MCF 10A (cell line): ENCODE results near the gene GABPB2. TPM values are rescaled to one million over a fixed set of nuclear protein-coding genes. Genes with fewer than 3 reads are reported as not detected.

Experiments
- BruUV-seq: library from RNA; stranded (reverse); fragments of 400-500 nt; replicated peaks from 2 replicates; lab custom pipeline; 2021; lab: Mats Ljungman, UMichigan
- CTCF ChIA-PET: fragments of 300-600 bp; sonication (Branson Sonifier 250); formaldehyde crosslinking; extraction: SDS; loops from one replicate; lab custom pipeline; 2021; ENCODE audit warnings: antibody characterized with exemption, inconsistent platforms; lab: Yijun Ruan, JAX
- POLR2A ChIA-PET: fragments of 300-600, 350-650 bp; sonication (Branson Sonifier 250); formaldehyde crosslinking; extraction: SDS; loops from one replicate; lab custom pipeline; 2020; ENCODE audit warnings: antibody characterized with exemption, inconsistent platforms; lab: Yijun Ruan, JAX
- DNase-seq: peaks from one replicate; pipeline ENCODE4 v3.0.0-alpha.2; 2018; ENCODE audit not compliant: unreplicated experiment
- H3K27ac Mint-ChIP-seq: one replicate; pipeline ENCODE4 v1.8.0; 2022; ENCODE audit warnings: mild to moderate bottlenecking, low read depth, mixed read lengths; ENCODE audit not compliant: unreplicated experiment
- H3K27me3 Mint-ChIP-seq: one replicate; pipeline ENCODE4 v1.8.0; 2022; ENCODE audit warnings: mixed read lengths; ENCODE audit not compliant: insufficient read depth, unreplicated experiment
- H3K36me3 Mint-ChIP-seq: one replicate; pipeline ENCODE4 v1.8.0; 2022; ENCODE audit warnings: mild to moderate bottlenecking, moderate library complexity, mixed read lengths; ENCODE audit not compliant: insufficient read depth, unreplicated experiment
- H3K4me1 Mint-ChIP-seq: one replicate; pipeline ENCODE4 v1.8.0; 2022; ENCODE audit warnings: mixed read lengths; ENCODE audit not compliant: insufficient read depth, unreplicated experiment
- H3K4me3 Mint-ChIP-seq: one replicate; pipeline ENCODE4 v1.8.0; 2022; ENCODE audit warnings: mild to moderate bottlenecking, moderate library complexity, mixed read lengths; ENCODE audit not compliant: unreplicated experiment
- H3K9me3 Mint-ChIP-seq: one replicate; pipeline ENCODE4 v1.8.0; 2022; ENCODE audit warnings: mixed read lengths; ENCODE audit not compliant: unreplicated experiment
- CTCF ChIP-seq: fragments of 200-600 bp; IDR thresholded peaks from one replicate; pipeline ENCODE4 v1.8.0; 2022; ENCODE audit warnings: antibody characterized with exemption, mild to moderate bottlenecking; ENCODE audit not compliant: unreplicated experiment
- intact Hi-C: fragments of 100-400 bp; cut with micrococcal nuclease; formaldehyde crosslinking; loops from 2 replicates; pipeline ENCODE4 v1.14.1; 2022
- total RNA-seq: library from RNA; stranded (reverse); gene quantifications from 2 replicates; pipeline ENCODE4 v1.2.3, GENCODE V29; 2022

The GABPB2 gene
- total RNA-seq, 1 experiment from 2014 or later = 20.2 TPM

GRCh38 chr1:151104630-151105029 lies 34.1 kb downstream of the GABPB2 start:
- Mint-ChIP-seq H3K27me3 (no peaks in the 10 kb centered on the region), H3K27ac (no peak overlapping the region), H3K4me1 (no peaks in the 10 kb centered on the region), H3K4me3 (no peak overlapping the region), H3K9me3 (no peaks in the 10 kb centered on the region), H3K36me3 (peaks cover 12% of the 10 kb centered on the region)
- ChIA-PET POLR2A (no interaction called here), CTCF (interaction anchor here (1.0 to 1.1 kb wide), 2 partner anchors 11 to 99 kb away, joined by 3 read pairs; no protein-coding TSS in a partner anchor)
- BruUV-seq = no TSS peak
- no peak for DNase-seq
- no peak for TF ChIP-seq CTCF
- intact Hi-C loops = no loop called here

- POLR2A ChIA-PET = interaction anchor here (0.7 to 1.6 kb wide), 3 partner anchors 9 to 59 kb away, joined by 3 to 5 read pairs (median 3); partner anchors contain the start of gene SCNM1
- H3K27ac Mint-ChIP-seq = no peak overlapping the region
- no peak for TF ChIP-seq CTCF
- H3K9me3 Mint-ChIP-seq = no peaks in the 10 kb centered on the region
- intact Hi-C loops = no loop called here
- H3K4me1 Mint-ChIP-seq = no peaks in the 10 kb centered on the region
- peaks cover 23% of the 10 kb centered on the region for H3K36me3 Mint-ChIP-seq
- no TSS peak for BruUV-seq
- no peaks in the 10 kb centered on the region for H3K27me3 Mint-ChIP-seq
- H3K4me3 Mint-ChIP-seq = no peak overlapping the region
- CTCF ChIA-PET = interaction anchor here (1.4 to 4.4 kb wide), 2 partner anchors 7 to 33 kb away, joined by 3 to 32 read pairs; no protein-coding TSS in a partner anchor
- DNase-seq = peak; percentile 13
These were observed 36.3 kb downstream of the GABPB2 start for GRCh38 chr1:151106894-151107293.

- POLR2A ChIA-PET = interaction anchor here (0.7 to 1.6 kb wide), 2 partner anchors 58 to 147 kb away, joined by 3 to 5 read pairs; partner anchors contain the start of gene SCNM1
- DNase-seq = peak; percentile 4
- peaks cover 23% of the 10 kb centered on the region for H3K36me3 Mint-ChIP-seq
- intact Hi-C loops = no loop called here
- no peak overlapping the region for H3K27ac Mint-ChIP-seq
- H3K4me3 Mint-ChIP-seq = no peak overlapping the region
- no peaks in the 10 kb centered on the region for H3K27me3 Mint-ChIP-seq
- H3K9me3 Mint-ChIP-seq = no peaks in the 10 kb centered on the region
- CTCF ChIA-PET = interaction anchor here (1.0 to 4.4 kb wide), 3 partner anchors 8 to 68 kb away, joined by 3 to 32 read pairs (median 4); partner anchors contain the start of gene TMOD4
- TF ChIP-seq CTCF = no peak
- no TSS peak for BruUV-seq
- H3K4me1 Mint-ChIP-seq = no peaks in the 10 kb centered on the region
These were observed 37.8 kb downstream of the GABPB2 start for GRCh38 chr1:151108331-151108730.

- Mint-ChIP-seq H3K27ac (no peak overlapping the region), H3K4me3 (no peak overlapping the region), H3K27me3 (no peaks in the 10 kb centered on the region), H3K9me3 (no peaks in the 10 kb centered on the region), H3K4me1 (no peaks in the 10 kb centered on the region), H3K36me3 (peaks cover 18% of the 10 kb centered on the region)
- TF ChIP-seq CTCF = no peak
- no peak for DNase-seq
- POLR2A ChIA-PET = interaction anchor here (1.8 kb wide), 1 partner anchor 14 kb away, joined by 6 read pairs; no protein-coding TSS in a partner anchor
- intact Hi-C loops = no loop called here
- CTCF ChIA-PET = interaction anchor here (0.6 to 2.0 kb wide), 9 partner anchors 11 to 739 kb away, joined by 3 to 7 read pairs (median 4); partner anchors contain the start of gene TNFAIP8L2
- no TSS peak for BruUV-seq
These were observed 43.3 kb downstream of the GABPB2 start for GRCh38 chr1:151113877-151114276.
